Spleen (tissue), 7 donors: ENCODE measurements around the gene ZNF106.

Experiments
- POLR2A ChIP-seq, 3 donors: fragments of 450-650 bp; IDR thresholded peaks; one replicate each; pipeline ENCODE4 v1.5.1; 2017; ENCODE audit warnings: antibody characterized with exemption in 3 of 3, mild to moderate bottlenecking in 1 of 3
- POLR2AphosphoS5 ChIP-seq, 3 donors: sonication (generic); formaldehyde crosslinking; IDR thresholded peaks; one replicate each; pipeline ENCODE4 v1.5.1; 2017; ENCODE audit warnings: antibody characterized with exemption in 3 of 3
- TF ChIP-seq, protein P1 (sequence below), 11 experiments: fragments of 200-600 bp in 7 of 11; fragments of 450-650 bp in 4 of 11; sonication (generic) in 4 of 11; IDR thresholded peaks in 8 of 11; conservative IDR thresholded peaks in 3 of 11; 1 replicate in 7 of 11; 2 replicates in 4 of 11; pipeline versions ENCODE4 v1.4.0 to v1.8.0; 2016 to 2021; ENCODE audit warnings: antibody characterized with exemption in 11 of 11, inconsistent platforms in 4 of 11, mild to moderate bottlenecking in 1 of 11
- donor health status: DM: no; HTN: no; CAD: no; lungs with moderate emphysema.
- donor health status: DM: no; HTN: no; CAD: no.
- donor health status: DM: no; HTN: no; CAD: no.

DNA sequence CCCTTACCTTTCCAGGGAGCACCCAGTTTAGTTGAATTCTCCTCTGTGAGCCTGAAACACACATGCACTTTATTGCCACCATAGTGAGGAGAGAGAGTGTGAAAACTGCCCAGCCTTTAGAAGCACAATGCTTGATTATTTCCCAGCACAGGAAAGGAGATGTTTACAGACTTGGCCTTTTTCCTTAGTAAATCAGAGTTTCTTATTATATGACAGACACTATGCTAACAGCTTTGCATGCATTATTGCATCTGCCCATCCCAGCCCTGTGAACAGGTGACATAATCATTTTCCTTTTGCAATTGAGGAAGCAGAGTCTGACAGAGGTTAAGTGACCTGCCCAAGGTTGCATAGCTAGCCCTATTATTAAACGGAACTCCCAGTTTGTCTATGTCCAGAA, 95.1 kb downstream of the ZNF106 start:
- TF ChIP-seq, protein P1, sequence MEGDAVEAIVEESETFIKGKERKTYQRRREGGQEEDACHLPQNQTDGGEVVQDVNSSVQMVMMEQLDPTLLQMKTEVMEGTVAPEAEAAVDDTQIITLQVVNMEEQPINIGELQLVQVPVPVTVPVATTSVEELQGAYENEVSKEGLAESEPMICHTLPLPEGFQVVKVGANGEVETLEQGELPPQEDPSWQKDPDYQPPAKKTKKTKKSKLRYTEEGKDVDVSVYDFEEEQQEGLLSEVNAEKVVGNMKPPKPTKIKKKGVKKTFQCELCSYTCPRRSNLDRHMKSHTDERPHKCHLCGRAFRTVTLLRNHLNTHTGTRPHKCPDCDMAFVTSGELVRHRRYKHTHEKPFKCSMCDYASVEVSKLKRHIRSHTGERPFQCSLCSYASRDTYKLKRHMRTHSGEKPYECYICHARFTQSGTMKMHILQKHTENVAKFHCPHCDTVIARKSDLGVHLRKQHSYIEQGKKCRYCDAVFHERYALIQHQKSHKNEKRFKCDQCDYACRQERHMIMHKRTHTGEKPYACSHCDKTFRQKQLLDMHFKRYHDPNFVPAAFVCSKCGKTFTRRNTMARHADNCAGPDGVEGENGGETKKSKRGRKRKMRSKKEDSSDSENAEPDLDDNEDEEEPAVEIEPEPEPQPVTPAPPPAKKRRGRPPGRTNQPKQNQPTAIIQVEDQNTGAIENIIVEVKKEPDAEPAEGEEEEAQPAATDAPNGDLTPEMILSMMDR (IDR thresholded peaks at IDR 0.05 in 8 of 11, conservative IDR thresholded peaks at IDR 0.05 in 3 of 11), result no peak
- TF ChIP-seq POLR2A (IDR thresholded peaks at IDR 0.05) (no peak), POLR2AphosphoS5 (IDR thresholded peaks at IDR 0.05) (no peak)
